ENCODE measurements around the gene COL15A1.
A peak's percentile ranks its signal among the peaks of the same experiment; 100 is the strongest.

COL15A1 gene

DNA sequence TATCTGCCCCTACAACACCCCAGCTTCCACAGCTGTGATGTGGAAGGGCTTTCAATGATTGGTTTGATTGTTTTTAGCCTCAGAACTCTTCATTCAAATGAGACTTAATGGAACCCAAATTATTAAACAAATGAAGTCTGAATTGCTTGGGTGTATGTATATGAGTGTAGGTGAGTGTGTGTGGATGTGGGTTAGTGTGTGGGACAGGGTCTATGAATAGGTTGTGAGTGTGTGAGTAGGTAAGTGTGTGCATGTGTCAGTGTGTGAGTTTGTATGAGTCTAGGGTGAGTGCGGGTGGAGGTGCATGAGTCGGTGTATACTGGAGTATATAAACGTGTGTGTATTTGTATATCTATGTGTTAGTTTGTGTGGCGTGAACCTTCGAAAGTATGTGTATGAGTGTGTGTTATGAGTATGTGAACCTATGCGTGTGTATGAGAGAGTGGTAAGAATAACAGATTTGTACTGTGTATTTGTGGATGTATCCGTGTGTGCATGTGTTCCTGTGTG is 26.9 kb downstream of the COL15A1 start:
- Histone ChIP-seq H3K27ac (no peak overlapping the region), H3K36me3 (replicated peaks) (no peaks in the 10 kb centered on the region), H3K4me3 (ENCODE audit: low read depth, low read length) (no peak overlapping the region), H3K27me3 (replicated peaks) (no peaks in the 10 kb centered on the region)
- TF ChIP-seq, protein P1, sequence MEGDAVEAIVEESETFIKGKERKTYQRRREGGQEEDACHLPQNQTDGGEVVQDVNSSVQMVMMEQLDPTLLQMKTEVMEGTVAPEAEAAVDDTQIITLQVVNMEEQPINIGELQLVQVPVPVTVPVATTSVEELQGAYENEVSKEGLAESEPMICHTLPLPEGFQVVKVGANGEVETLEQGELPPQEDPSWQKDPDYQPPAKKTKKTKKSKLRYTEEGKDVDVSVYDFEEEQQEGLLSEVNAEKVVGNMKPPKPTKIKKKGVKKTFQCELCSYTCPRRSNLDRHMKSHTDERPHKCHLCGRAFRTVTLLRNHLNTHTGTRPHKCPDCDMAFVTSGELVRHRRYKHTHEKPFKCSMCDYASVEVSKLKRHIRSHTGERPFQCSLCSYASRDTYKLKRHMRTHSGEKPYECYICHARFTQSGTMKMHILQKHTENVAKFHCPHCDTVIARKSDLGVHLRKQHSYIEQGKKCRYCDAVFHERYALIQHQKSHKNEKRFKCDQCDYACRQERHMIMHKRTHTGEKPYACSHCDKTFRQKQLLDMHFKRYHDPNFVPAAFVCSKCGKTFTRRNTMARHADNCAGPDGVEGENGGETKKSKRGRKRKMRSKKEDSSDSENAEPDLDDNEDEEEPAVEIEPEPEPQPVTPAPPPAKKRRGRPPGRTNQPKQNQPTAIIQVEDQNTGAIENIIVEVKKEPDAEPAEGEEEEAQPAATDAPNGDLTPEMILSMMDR (IDR thresholded peaks at IDR 0.05; ENCODE audit: low read depth, low read length, missing control alignments) = no peak
- in situ Hi-C loops (cut with HindIII; ENCODE audit: low pct_ligation_motif_present, low sequenced_read_pairs) = no loop called here
- no peak for DNase-seq

DNA sequence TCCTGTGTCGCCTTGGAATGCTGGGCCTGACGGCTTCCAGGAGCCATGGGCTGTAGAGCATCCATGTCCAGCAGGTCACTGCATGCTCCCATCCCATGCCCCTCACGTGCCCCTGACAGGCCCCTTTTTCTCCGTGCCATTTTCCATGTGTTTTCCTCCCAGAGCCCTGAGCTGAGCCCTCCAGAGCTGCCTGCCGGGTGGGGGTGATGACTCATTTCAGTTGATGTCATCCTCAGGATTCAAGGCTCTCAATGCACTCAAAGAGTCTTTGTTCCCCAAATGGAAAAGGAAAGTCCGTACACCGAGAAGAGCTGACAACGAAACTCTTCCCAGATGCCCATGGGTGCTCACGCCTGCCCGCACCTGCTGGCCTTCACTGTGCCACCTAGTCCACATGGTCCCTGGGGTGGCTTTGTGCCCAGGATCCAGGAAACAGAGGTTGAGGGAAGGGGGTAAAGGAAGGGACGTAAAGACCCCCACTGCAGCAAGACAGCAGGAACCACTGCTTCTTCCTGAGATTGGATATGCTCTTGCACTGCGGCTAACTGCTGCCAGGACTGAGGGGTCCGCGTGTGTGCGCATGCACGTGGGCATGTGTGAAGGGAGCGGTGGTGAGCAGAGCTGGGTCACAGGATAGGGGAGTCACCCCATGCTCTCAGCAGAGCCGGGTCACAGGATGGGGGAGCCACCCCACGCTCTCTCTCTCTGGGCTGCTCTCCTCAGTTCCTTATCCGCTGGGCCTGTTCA is 27.6 kb downstream of the COL15A1 start:
- Histone ChIP-seq H3K36me3 (replicated peaks) (no peaks in the 10 kb centered on the region), H3K27me3 (replicated peaks) (no peaks in the 10 kb centered on the region), H3K4me3 (ENCODE audit: low read depth, low read length) (peak overlapping the region; percentile 12), H3K27ac (peak overlapping the region; percentile 28)
- TF ChIP-seq, protein P1 (IDR thresholded peaks at IDR 0.05; ENCODE audit: low read depth, low read length, missing control alignments) = no peak
- peak; percentile 75 for DNase-seq
- in situ Hi-C loops (cut with HindIII; ENCODE audit: low pct_ligation_motif_present, low sequenced_read_pairs) = no loop called here

DNA sequence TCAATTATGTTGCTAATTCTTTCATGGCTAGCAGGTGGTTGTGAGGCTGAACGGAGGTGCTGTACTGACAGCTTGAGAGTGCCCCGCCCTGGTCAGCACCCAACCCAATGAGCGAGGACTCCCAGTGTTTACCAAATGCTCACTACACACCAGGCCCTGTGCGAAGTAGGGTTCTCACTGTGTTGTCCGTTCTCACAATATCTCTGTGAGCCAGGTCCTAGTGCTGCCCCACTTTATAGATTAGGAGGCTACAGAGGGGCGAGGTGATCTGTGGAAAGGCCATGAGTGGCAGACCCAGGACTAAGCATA is 28.2 kb downstream of the COL15A1 start:
- Histone ChIP-seq H3K27ac (no peak overlapping the region), H3K27me3 (replicated peaks) (no peaks in the 10 kb centered on the region), H3K36me3 (replicated peaks) (no peaks in the 10 kb centered on the region), H3K4me3 (ENCODE audit: low read depth, low read length) (no peak overlapping the region)
- DNase-seq = no peak
- TF ChIP-seq, protein P1 (IDR thresholded peaks at IDR 0.05; ENCODE audit: low read depth, low read length, missing control alignments) = no peak
- in situ Hi-C loops (cut with HindIII; ENCODE audit: low pct_ligation_motif_present, low sequenced_read_pairs) = no loop called here

DNA sequence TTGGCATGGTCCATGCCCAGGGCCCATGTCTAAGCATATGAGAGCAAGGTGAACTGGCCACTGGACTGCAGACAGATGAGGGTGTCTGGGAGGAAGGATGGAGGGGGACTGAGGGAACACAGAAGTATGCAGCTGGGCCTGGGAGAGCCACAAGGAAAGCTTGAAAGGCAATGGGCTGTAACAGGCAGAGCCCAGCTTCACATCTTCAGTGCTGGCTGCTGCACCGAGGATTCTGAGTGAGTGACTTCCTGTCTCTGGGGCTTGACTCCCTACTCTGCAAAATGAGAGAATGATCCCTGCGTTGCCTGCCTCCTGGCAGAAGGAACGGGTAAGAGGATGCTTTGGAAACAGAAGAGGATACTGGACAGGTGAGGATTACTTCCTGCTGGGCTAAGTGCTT is 29.0 kb downstream of the COL15A1 start:
- no peak overlapping the region for H3K27ac ChIP-seq
- in situ Hi-C loops (cut with HindIII; ENCODE audit: low pct_ligation_motif_present, low sequenced_read_pairs) = no loop called here
- no peaks in the 10 kb centered on the region for H3K36me3 ChIP-seq (replicated peaks)
- no peak for DNase-seq
- H3K27me3 ChIP-seq (replicated peaks) = no peaks in the 10 kb centered on the region
- TF ChIP-seq, protein P1 (IDR thresholded peaks at IDR 0.05; ENCODE audit: low read depth, low read length, missing control alignments) = no peak
- H3K4me3 ChIP-seq (ENCODE audit: low read depth, low read length) = no peak overlapping the region

DNA sequence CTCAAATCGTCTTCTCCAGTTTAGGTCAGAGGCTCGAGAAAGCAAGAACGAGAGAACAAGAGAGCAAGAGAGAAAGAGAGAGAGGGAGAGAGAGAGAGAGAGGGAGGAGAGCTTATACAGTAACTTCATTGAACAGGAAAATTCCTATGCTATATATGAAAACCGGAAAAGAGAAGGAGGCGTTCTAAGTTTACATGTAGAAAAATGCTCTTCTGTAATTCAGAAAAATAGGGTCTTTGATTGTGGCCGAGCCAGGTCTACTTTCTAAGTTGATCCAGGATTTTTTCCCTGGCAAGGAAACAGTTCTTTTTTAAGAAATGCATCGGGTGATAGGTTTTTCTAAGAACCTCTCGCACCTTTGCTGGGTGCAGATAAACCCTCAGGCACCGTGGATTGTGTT is 29.5 kb downstream of the COL15A1 start:
- Histone ChIP-seq H3K4me3 (ENCODE audit: low read depth, low read length) (no peak overlapping the region), H3K36me3 (replicated peaks) (no peaks in the 10 kb centered on the region), H3K27me3 (replicated peaks) (no peaks in the 10 kb centered on the region), H3K27ac (no peak overlapping the region)
- TF ChIP-seq, protein P1 (IDR thresholded peaks at IDR 0.05; ENCODE audit: low read depth, low read length, missing control alignments) = no peak
- in situ Hi-C loops (cut with HindIII; ENCODE audit: low pct_ligation_motif_present, low sequenced_read_pairs) = no loop called here
- DNase-seq = no peak

DNA sequence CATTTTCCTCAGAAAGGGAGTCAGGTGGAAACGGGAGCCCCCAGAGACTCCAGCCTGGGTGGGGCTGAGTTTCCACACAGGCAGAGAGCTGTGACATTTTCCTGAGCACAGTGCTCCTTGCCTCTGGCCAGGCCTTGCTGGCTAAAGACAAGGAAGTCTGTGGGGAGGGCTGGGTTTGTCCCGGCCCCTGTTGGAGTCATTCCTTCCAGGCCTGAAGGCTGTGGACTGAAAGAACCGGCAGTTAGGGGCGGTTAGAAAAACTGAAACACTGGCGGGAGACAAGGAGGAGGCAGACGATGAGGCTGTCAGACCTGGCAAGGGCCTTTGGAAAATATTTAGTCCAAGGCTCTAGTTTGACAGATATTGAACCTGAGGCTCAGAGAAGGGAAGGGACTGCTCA is 29.9 kb downstream of the COL15A1 start:
- DNase-seq = no peak
- TF ChIP-seq, protein P1 (IDR thresholded peaks at IDR 0.05; ENCODE audit: low read depth, low read length, missing control alignments) = no peak
- H3K27ac ChIP-seq = no peak overlapping the region
- in situ Hi-C loops (cut with HindIII; ENCODE audit: low pct_ligation_motif_present, low sequenced_read_pairs) = no loop called here
- no peak overlapping the region for H3K4me3 ChIP-seq (ENCODE audit: low read depth, low read length)
- H3K27me3 ChIP-seq (replicated peaks) = no peaks in the 10 kb centered on the region
- no peaks in the 10 kb centered on the region for H3K36me3 ChIP-seq (replicated peaks)
